A204.1 (cell line): Measurements from ENCODE around the gene IFNLR1.

Experiments
- FAIRE-seq: peaks from 2 replicates; lab custom pipeline; 2012; peaks lifted over from hg19 to GRCh38; lab: Jason Lieb, UNC

IFNLR1 gene

DNA sequence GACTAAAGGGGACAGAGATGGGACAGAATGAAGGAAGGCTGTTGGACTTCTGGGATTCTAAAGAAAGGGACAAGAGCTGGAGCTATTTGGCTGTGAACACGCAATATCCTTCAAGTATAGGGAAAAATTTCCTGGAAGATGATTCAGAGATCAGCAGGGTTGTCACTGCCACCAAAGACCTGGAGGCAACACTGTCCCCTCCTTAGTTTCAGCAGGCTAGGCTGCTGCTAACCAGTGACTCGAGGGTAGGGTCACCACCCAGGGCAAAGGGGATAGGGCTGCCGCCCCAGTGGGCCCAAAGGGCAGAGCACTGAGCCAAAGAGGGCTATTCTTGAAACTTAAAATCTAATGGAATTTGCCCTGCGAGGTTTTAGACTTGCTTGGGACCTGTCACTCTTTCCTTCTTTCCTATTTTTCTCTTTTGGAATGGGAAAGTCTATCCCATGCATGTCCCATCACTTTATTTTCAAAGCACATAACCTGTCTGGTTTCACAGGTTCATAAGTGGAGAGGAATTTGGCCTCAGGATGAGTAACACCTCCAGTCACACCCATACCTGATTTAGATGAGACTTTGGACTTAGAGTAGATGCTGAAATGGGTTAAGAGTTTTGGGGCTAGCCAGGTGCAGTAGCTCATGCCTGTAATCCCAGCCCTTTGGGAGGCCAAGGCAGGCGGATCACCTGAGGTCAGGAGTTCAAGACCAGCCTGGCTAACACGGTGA is 11.9 kb downstream of the IFNLR1 start:
- no peak for FAIRE-seq

DNA sequence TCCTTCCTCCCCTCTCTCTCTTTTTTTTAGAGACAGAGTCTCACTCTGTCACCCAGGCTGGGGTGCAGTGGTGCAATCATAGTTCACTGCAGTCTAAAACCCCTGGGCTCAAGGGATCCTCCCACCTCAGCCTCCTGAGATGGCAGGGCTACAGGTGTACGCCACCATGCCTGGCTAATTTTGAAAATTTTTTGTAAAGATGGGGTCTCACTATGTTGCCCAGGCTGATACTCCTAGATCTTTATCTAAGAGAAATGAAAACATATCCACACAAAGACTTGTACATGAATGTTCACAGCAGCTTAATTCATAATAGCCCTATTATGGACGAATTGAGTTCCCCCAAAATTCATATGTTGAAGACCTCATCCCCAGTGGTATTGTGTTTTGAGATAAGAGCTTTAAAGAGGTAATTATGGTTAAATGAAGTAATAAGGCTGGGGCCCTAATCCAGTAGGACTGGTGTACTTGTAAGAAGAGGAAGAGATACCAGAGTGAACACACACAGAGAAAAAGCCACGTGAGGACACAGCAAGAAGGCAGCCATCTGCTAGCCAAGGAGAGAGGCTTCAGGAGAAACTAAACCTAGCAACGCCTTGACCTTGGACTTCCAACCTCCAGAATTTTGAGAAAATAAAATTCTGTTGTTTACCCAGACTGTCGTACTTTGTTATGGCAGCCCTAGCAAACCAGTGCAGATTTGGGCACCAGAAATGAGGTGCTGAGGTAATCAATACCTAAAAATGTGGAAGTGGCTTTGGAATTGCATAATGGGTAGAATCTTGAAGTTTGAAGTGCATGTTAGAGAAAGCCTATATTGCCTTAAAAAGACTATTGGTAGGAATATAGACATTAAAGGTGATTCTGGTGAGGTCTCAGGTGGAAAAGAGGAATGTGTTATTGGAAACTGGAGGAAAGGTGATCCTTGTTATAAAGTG is 13.2 kb downstream of the IFNLR1 start:
- FAIRE-seq = no peak

DNA sequence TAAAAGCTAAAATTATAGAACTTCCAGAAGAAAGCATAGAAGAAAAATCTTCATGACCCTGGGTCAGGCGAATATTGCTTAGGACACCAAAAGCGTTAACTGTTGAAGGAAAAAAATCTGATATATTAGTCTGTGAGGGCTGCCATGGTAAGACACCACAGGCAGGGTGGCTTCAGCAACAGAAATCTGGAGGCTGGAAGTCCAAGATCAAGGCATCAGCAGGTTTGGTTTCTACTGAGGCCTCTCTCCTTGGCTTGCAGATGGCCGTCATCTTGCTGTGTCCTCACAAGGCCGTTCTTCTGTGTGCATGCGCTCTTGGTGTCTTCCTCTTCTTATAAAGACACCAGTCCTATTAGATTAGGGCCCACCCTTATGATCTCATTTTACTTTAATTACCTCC is 14.5 kb downstream of the IFNLR1 start:
- no peak for FAIRE-seq

DNA sequence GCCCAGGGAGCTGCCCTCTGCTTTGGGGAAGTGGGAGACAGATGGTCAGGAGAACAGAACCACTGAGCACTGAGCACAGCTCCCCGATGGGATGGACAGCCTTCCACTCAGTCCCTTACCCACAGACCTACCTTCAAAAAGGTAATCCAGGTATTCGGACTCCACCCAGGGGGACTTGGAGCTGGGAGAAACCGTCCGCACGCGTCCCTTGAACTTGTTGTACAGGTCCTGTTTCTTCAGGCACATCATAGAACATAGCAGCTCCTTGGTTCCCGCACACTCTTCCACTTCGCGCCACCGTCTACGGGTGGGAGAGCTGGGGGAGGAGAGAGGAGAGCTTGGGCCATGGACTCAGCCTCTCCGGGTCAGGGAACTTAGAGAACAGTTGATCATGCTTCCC is 17.8 kb downstream of the IFNLR1 start:
- FAIRE-seq = no peak

DNA sequence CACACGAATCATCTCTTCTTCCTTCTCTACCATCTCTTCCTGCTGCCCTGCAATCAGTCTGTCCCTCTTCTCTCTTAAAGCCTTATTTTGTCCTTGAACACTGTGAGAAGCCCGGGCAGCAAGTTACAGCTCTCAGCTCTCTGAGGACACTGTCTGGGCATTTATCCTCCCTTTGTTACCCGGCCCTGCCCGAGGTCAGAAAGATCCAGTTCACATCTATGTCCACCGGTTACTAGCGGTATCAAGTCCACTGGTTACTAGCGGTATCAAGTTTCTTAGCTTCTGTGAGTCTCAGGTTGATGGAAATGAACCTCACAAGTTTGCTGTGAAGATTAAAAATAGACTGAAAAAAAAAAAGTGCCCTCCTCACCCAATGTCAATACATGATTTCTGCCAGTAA is 18.8 kb downstream of the IFNLR1 start:
- FAIRE-seq = no peak

DNA sequence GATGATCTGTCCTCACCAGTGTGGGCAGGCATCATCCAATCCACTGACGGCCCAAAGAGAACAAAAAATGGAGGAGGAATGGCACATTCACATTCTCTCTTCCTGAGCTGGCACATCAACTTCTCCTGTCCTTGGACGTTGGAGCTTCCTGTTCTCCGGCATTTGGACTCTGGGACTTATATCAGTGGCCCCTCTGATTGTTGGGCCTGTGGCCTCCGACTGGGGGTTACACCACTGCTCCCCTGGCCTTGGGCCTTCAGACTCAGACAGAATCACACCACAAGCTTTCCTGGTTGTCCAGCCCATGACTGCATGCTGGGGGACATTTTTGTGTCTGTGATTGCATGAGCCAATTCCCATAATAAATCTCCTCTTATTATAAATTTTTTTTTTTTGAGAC is 20.1 kb downstream of the IFNLR1 start:
- no peak for FAIRE-seq

DNA sequence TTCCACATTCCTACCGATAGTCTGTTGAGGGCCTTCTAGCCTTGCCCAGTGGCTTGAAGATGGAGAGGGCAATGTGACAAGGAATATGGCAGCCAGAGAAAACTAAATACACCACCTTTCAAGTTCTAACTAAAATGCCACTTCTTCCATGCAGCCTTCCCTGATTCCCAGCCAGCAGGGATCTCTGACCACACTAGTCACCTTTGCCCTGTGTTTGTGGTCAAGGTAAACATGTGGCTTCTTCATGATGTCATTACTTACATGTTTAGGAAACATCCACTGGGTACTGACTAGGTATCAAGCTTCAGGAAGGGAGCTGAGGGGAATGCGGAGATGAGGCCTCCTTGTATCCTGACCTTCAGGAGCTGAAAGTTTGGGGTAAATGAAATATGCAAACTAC is 21.6 kb downstream of the IFNLR1 start:
- no peak for FAIRE-seq

DNA sequence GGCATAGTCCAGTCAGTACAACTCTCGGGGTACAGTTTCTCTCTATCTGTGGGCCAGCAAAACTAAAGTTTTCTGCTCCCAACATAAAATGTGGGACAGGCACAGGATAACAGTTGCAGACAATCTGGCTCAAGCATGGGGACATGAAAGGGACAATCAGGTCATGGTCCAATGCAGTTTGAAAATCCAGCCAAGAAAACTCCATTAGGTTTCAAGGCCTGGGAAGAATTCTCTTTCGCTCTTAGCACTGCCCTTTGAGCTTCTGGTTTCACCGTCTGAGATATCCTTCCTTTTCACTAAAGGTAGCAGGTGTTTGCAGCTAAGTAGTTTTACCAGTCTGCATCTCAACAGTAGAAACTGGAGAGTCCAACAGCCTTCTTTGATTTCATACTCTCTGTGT is 23.1 kb downstream of the IFNLR1 start:
- FAIRE-seq = no peak

DNA sequence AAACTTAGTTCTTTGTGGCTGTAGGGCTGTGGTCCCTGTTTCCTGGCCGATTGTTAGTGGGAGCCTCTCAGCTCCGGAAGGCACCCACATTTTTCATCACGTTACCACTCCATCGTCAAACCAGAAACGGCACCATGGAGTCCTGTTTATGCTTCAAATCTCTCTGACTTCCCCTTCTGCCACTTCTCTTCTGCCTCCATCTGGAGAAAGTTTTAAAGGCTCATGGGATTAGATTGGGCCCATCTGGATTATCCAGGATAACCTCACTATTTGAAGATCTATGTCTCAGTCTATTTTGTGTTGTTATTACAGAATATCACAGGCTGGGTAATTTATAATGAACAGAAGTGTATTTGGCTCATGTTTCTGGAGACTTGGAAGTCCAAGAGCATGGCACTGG is 24.9 kb downstream of the IFNLR1 start:
- no peak for FAIRE-seq

DNA sequence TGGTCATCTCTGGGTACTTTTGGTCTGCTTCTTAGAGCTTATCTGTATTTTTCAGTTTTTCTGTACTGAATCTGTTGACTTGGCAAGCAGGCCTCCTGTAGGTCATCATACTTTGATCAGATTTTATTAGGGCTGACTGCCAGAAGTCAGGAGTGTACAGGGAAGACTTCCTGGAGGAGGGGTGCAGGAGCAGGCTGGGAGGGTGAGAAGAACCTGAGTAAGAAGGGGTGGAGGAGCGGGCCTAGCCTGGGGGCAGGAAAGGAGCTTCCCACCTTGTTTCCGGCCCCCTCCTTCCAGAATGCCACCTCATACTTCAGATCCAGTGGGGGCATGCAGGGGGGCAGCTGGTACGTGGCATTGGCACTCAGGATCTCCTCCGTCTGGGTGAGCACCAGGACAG is 25.8 kb downstream of the IFNLR1 start:
- FAIRE-seq = no peak

DNA sequence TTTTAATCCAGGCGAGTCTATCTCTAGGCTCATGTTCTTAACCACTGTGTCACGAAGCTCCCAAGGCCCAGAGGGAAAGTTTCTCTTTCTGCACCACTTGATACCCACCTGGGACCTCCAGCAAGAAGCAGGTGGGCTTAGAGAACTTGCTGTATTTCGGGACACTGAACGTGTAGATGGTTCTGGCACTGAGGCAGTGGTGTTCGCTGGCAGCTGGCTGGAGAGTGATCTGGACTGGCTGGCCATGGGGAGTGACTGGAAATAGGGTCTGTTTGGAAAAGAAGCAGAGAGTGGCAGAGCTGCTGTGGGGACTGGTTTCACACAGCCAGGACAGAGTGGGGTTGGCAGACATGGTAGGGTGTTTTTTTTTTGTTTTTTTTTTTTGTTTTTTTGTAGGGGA is 27.7 kb downstream of the IFNLR1 start:
- FAIRE-seq = no peak

DNA sequence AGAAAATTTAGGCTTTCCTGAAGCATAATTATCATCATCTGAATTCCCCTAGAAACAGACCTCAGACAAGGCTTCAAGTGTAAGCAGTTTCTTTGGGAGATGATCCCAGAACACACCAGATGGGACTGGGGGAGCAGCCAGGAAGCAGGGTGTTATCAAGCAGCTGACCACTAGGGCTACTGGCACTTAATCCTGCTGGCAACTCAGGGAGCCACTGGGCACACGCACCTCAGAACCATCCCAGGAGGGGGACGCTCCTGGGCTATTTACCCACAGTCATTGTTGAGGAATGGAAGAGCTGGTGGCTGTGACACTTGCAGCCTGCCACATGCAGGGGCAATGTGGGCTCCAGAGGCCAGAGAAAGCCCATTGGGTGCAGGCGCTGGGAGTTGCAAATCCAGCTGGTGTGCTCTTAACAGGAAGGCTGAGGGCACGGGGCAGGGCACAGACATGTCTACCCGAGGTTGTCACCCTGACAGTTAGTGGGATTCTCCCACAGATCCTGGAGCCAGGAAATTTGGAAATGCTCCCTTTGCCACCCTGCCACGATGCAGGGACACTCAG is 29.1 kb downstream of the IFNLR1 start:
- FAIRE-seq = no peak

DNA sequence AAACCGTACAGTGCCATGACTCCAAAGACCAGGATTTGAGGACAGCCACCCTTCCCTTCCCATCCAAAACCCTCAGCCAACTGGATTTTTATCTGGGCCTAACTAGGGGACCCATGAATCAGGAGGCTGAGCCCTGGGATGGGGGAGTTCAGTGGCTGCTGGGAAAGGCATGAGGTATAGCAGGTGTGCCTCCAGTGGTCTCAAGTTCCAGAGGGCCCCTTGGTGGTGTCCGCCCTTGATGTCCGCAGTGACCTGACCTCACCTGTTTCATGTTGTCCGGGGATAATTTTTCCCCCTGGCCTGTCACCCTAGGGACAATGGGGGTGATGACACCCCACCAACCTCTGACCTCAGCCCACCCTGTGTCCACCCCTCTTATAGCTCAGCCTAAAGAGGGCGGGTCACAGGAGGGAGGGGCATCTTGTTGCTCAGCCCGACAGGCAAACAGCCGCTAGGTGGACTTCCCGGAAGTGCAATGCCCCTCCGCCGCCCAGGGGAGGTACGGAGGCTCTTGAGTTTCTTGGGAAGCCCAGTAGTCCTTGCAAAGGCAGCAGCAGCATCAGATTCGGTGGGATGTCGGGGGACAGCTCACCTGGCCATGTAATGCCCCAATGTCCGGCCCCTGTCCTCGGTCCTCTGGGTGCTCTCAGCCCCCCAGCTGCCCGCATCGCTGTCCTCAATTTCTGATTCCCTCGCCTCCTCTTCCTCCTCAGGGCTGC is 30.4 kb downstream of the IFNLR1 start:
- no peak for FAIRE-seq

DNA sequence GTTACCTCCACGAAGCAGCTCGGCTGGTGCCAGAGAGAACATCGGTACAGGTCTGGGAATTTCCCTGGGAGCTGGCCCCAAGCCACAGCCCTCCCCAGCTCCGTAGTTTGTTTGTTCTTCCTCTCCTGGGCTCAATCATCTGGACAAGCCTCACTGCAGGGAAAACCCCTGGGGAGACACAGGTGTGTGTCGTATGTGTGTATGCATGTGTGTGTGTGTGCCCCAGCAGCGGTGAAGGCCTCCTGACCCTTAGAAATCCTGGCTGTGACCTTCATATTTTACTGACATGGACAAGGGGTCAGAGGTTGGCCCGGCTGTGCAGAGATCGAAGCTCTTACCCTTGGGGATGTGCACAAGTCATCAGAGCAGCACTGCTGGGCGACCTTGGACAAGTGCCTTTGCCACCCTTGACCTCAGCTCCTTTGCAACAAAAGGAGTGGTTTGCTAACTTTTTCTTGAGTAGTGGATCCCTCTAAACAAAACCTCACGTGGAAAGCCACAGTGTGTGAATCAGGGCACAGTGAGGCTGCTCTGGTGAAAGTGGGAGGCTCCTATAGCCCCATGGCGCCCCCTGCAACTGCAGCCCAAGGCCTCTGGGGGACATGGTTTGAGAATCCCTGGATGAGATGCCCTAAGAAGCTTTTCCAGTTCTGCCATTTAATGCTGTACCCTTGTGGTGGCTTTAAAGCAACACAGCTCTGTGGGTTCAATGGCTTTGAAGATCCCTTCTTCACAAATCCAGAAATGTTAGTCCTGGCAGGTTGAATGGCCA is 31.9 kb downstream of the IFNLR1 start:
- FAIRE-seq = no peak

DNA sequence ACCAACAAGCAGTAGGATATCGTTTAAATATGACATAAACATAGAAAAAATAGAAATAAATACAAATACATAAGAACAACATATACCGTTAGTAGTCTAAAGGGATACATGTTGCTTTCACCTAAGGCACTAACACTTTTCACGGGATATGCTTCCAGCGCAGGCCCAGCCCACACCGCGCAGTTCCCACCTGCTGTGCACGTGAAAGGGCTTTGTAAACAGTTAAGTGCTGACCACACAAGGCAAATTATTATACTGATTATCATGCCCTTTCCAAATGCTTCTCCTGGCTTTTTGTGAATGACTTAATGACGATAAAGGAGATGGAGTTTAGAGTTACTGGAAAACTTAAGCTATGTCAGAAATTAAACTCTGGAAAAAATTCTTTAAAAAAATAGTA is 32.9 kb downstream of the IFNLR1 start:
- FAIRE-seq = no peak

DNA sequence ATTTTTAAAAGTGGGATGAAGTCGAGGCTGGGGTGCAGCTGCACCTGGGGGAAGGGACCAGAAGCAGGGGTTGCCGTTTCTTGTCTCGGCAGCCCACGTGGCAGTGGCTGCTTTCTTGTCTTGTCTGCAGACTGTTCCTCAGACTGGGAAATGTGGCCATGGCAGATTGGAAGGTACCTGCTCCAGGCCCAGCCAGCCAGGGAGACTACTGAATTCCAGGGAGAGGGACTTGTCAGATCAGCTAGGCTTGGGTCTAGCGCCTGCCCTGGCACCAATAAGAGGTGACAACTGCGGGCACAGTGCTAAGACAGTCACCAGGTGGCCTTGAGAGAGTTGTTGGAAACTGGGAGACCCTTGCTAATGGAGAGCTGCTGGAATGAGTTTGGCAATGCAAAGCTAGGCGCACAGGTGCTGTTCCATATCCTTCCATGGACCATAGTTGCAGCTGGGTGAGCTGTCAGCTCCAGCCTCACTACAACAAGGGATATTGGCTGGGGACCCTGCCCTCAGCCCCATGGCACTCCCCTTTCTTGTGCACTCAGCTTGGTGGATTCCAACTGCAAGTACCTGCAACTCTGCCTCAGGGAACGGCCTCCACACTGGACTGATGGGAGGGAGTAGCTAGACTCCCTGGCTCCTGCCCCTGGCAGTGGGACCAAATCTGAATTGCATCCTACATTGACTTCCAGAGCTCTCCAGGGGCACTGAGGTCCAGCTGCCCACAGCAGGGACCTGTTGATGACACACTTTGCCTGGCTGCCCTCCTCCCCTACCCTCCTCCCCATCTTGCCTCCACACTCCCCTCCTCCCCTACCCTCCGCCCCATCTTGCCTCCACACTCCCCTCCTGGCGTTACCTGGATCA is 34.2 kb downstream of the IFNLR1 start:
- no peak for FAIRE-seq

DNA sequence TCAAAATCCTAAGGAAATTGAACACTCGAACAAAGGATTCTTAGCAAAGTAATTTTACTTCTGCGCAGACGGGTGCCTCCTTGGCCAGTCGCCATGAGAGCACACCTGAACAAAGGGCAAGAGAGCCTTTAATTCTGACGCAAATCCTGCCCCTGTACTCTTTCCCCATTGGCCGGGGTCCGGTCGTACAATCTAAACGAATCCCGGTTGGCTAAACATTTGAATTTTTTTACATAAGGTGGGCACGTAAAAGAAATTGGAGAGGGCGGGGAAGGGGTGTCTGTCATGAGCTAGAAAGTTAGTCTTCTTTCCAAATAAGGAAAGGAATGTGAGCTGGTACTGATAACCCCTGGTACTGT is 35.9 kb downstream of the IFNLR1 start:
- no peak for FAIRE-seq

DNA sequence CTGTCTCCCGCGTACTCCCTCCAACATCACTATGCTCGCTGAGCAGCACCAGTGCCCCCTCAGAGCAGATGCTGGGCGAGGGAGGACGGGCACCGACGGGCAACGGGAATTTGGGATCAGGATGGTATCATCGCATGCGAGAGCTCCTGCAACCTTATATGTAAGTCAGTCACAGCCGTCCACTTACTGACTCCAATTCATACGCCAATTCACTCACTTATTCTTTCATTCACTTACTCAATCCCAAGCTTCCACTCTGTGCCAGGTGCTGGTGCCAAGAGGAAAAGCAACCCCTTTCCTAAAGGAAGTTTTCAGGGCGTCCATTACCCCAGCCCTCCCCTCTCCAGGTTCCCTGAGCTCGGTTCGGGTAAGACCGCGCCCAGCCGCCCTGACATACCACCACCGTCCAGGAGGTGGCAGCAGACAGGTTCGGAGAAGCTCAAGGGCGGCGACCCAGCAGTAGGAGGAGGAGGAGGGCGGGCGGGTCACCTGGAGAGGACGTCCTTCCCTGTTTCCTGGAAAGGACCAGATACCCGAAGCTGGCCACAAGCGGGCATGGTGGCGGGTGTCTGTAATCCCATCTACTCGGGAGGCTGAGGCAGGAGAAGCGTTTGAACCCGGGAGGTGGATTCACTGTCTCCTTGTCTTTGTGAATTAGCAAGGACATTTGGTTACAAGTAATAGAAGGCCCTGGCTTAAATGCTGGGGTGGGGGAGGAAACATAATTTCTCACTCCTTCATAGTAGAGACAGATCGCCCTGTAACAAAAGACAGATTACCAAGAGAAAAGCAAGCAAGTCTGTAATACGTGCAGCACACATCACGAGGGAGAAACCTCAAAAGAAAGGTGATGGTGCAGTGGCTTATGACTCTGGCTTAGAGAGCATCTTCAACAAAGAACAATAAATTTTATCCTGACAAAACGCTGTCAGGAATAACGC is 36.6 kb downstream of the IFNLR1 start:
- FAIRE-seq = no peak

DNA sequence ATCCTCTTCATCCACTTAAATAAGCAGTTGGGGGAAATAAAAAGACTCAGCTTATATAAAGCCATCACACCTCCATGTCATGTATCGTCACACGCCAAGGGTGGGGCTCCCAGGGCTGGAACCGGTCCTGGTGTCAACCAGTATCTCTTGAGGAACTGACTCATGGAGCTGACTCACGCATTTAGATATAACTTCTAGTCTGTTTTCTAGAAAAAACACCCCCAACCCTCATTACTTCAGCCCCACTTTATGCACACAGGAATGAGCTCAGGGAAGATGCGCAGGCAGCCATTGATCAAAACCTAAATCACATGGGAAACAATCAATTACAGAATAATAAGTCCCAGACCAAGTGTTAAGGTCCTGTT is 37.2 kb downstream of the IFNLR1 start:
- FAIRE-seq = no peak

DNA sequence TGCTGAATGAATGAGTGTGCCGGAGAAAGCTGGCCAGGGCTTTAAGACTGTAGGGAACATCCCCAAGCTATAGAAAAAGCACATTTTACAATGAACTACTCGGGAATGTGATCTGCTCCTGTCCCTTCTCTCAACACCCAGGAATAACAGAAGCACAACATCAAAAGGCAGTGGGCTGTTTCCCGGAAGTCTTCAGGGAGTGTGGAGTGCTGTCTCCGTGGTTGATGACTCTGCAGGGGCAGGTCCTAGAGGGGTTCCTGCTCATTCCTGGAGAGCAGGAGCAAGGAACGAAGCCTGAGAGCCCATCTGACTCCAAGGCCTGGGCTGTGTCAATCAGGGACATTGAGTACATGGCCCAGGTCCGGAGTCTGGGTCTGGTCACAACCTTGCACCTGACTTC is 39.3 kb downstream of the IFNLR1 start:
- no peak for FAIRE-seq
